ENCODE measurements around the gene ELAVL1. TPM values are rescaled to one million over a fixed set of nuclear protein-coding genes. Genes with fewer than 3 reads are reported as not detected.

Gene ELAVL1
- total and polyA plus RNA-seq, 9 of the 15 experiments (the other 6 are each of a cell fraction or from before 2014, with no cell fraction given) = 4.3 to 172 (median 69.2) TPM

- Histone ChIP-seq H3K27ac (ENCODE audit: extremely low read depth, low read depth, low read length) (peak within 1 kb of the TSS; percentile 94), H3K4me2 (ENCODE audit: insufficient read depth, low read length) (peak within 1 kb of the TSS; percentile 95), H3K79me2 (ENCODE audit: control insufficient read depth, insufficient read depth, low read length) (peaks cover 58% of the 10 kb centered on the region), H3K9me3 (replicated peaks; ENCODE audit: control insufficient read depth, insufficient read depth, low read depth, low read length) (no peaks in the 10 kb centered on the region), H4K20me1 (replicated peaks; ENCODE audit: control insufficient read depth, insufficient read depth, low read length) (no peaks in the 10 kb centered on the region), H3K9ac (ENCODE audit: insufficient read depth in 1 of 2, low read depth in 2 of 2, low read length in 2 of 2) (peak within 1 kb of the TSS; percentile 95 to 99), H3K4me3 (peak within 1 kb of the TSS; percentile 64), H3K4me1 (replicated peaks in 1 of 2; ENCODE audit: control insufficient read depth in 2 of 2, insufficient read depth in 2 of 2, low read length in 2 of 2) (peaks cover 11 to 28% of the 10 kb centered on the region in 2 experiments; a peak in 4 of 5 replicates), H3K9me1 (ENCODE audit: control insufficient read depth, insufficient read depth, low read length) (peaks cover 4% of the 10 kb centered on the region), H3K36me3 (ENCODE audit: control insufficient read depth, insufficient read depth, low read length) (peaks cover 37% of the 10 kb centered on the region), H2AFZ (ENCODE audit: low read depth, low read length) (peak within 1 kb of the TSS; percentile 79), H3K27me3 (ENCODE audit: control insufficient read depth in 2 of 2, insufficient read depth in 2 of 2, low read length in 2 of 2) (no peaks in the 10 kb centered on the region)
- intact Hi-C loops (cut with micrococcal nuclease) = loop anchor here (1.0 to 10.0 kb wide), 4 partner anchors 59 to 310 kb away; no protein-coding TSS in a partner anchor
- ChIA-PET CTCF (ENCODE audit: low intra/inter-chr PET ratio) (interaction anchor here (0.5 to 2.3 kb wide), 5 partner anchors 27 to 309 kb away, joined by 3 to 16 read pairs (median 5); no protein-coding TSS in a partner anchor), POLR2A (interaction anchor here (0.6 to 2.7 kb wide), 27 partner anchors 10 to 1169 kb away, joined by 3 to 27 read pairs (median 4); partner anchors contain the start of genes CTXN1, LRRC8E, NDUFA7 and RPS28)
- no TSS peak for BruUV-seq (replicated peaks)
- peak; percentile 99 for ATAC-seq
- under 1% methylated on average over 52 of the region's 56 CpGs for WGBS (ENCODE audit: insufficient coverage, low coverage, missing lambda C conversion rate)
- in situ Hi-C loops (cut with MboI) = no loop called here
- DNase-seq (ENCODE audit: extremely low read depth in 1 of 4, low spot score in 3 of 4) = peak; percentile 97 to 99 (median 98)
- peak; percentile 99 for FAIRE-seq
- TF ChIP-seq SRSF1 (IDR thresholded peaks at IDR 0.05; ENCODE audit: low read depth, low read length) (no peak), NFIC (IDR thresholded peaks at IDR 0.05) (peak; percentile 49), RREB1 (CRISPR knock-in tag; IDR thresholded peaks at IDR 0.05) (0 out of 2 replicates have a peak, but pooled peaks have one; percentile 74), ZNF780A (CRISPR knock-in tag; IDR thresholded peaks at IDR 0.05) (no peak), ZFP30 (CRISPR knock-in tag; IDR thresholded peaks at IDR 0.05; ENCODE audit: borderline replicate concordance) (no peak), POLR2B (IDR thresholded peaks at IDR 0.05; ENCODE audit: low read depth, partially characterized antibody) (peak; percentile 74), ZNF274 (IDR thresholded peaks at IDR 0.05; ENCODE audit: borderline replicate concordance, low read depth, low read length) (no peak), RHOXF2B (CRISPR knock-in tag; conservative IDR thresholded peaks at IDR 0.05) (no peak), NFIX (CRISPR knock-in tag; IDR thresholded peaks at IDR 0.05; ENCODE audit: low read depth) (0 out of 2 replicates have a peak, but pooled peaks have one; percentile 11), RFX7 (CRISPR knock-in tag; IDR thresholded peaks at IDR 0.05) (no peak), MEIS2 (IDR thresholded peaks at IDR 0.05; ENCODE audit: partially characterized antibody) (no peak), NR1H2 (CRISPR knock-in tag; IDR thresholded peaks at IDR 0.05) (no peak), RBFOX2 (IDR thresholded peaks at IDR 0.05; ENCODE audit: low read depth, low read length) (peak; percentile 99), ESRRB (CRISPR knock-in tag; IDR thresholded peaks at IDR 0.05; ENCODE audit: borderline replicate concordance) (no peak), FOS (IDR thresholded peaks at IDR 0.05; ENCODE audit: extremely low read depth, insufficient read length) (peak; percentile 87)
Observed at GRCh38 chr19:7943444-7944176, 61.8 kb downstream of the ELAVL1 start, which contains the start of gene TIMM44. TIMM44 (minus strand) TSS chr19:7943666; CDS start chr19:7943651, 15 bp downstream.
